ENCODE measurements around the gene ZNF280D.
"Not testable (repeated sequence)": the region's sequence is repeated elsewhere in the genome, so short reads cannot be mapped to it uniquely, and the experiment has no call there.

The ZNF280D gene

GRCh38 chr15:56718560-56718959, 14.7 kb downstream of the ZNF280D start:
- DNase-seq (ENCODE audit: low read depth): no peak

- no peak for DNase-seq (ENCODE audit: low read depth)
Measured at GRCh38 chr15:56716334-56716733, 17.0 kb downstream of the ZNF280D start.

- DNase-seq (ENCODE audit: low read depth): no peak
Measured at GRCh38 chr15:56715220-56715619, 18.1 kb downstream of the ZNF280D start.

GRCh38 chr15:56709502-56709901, 23.8 kb downstream of the ZNF280D start:
- DNase-seq (ENCODE audit: low read depth): not testable (repeated sequence)

GRCh38 chr15:56699743-56700142, 33.6 kb downstream of the ZNF280D start:
- no peak for DNase-seq (ENCODE audit: low read depth)

GRCh38 chr15:56698270-56698669, 35.0 kb downstream of the ZNF280D start:
- no peak for DNase-seq (ENCODE audit: low read depth)

GRCh38 chr15:56693761-56694160, 39.5 kb downstream of the ZNF280D start:
- no peak for DNase-seq (ENCODE audit: low read depth)

GRCh38 chr15:56690733-56691132, 42.6 kb downstream of the ZNF280D start:
- DNase-seq (ENCODE audit: low read depth): no peak

- DNase-seq (ENCODE audit: low read depth): no peak
Measured at GRCh38 chr15:56683908-56684307, 49.4 kb downstream of the ZNF280D start.

GRCh38 chr15:56681113-56681512, 52.2 kb downstream of the ZNF280D start:
- DNase-seq (ENCODE audit: low read depth): no peak

GRCh38 chr15:56679225-56679624, 54.1 kb downstream of the ZNF280D start:
- no peak for DNase-seq (ENCODE audit: low read depth)

GRCh38 chr15:56678571-56678970, 54.7 kb downstream of the ZNF280D start:
- DNase-seq (ENCODE audit: low read depth): no peak

- no peak for DNase-seq (ENCODE audit: low read depth)
Measured at GRCh38 chr15:56677271-56677670, 56.0 kb downstream of the ZNF280D start.

- DNase-seq (ENCODE audit: low read depth): no peak
Measured at GRCh38 chr15:56675930-56676329, 57.4 kb downstream of the ZNF280D start.

- no peak for DNase-seq (ENCODE audit: low read depth)
Measured at GRCh38 chr15:56674857-56675256, 58.5 kb downstream of the ZNF280D start.

- DNase-seq (ENCODE audit: low read depth): no peak
Measured at GRCh38 chr15:56672721-56673120, 60.6 kb downstream of the ZNF280D start.

GRCh38 chr15:56667517-56667916, 65.8 kb downstream of the ZNF280D start:
- DNase-seq (ENCODE audit: low read depth): no peak

- DNase-seq (ENCODE audit: low read depth): no peak
Measured at GRCh38 chr15:56660943-56661342, 72.4 kb downstream of the ZNF280D start.

GRCh38 chr15:56659197-56659596, 74.1 kb downstream of the ZNF280D start:
- no peak for DNase-seq (ENCODE audit: low read depth)

GRCh38 chr15:56654624-56655023, 78.7 kb downstream of the ZNF280D start:
- no peak for DNase-seq (ENCODE audit: low read depth)

GRCh38 chr15:56654216-56654615, 79.1 kb downstream of the ZNF280D start:
- DNase-seq (ENCODE audit: low read depth): no peak

GRCh38 chr15:56653787-56654186, 79.5 kb downstream of the ZNF280D start:
- no peak for DNase-seq (ENCODE audit: low read depth)

GRCh38 chr15:56653107-56653506, 80.2 kb downstream of the ZNF280D start:
- no peak for DNase-seq (ENCODE audit: low read depth)

- DNase-seq (ENCODE audit: low read depth): no peak
Measured at GRCh38 chr15:56648311-56648710, 85.0 kb downstream of the ZNF280D start.

- no peak for DNase-seq (ENCODE audit: low read depth)
Measured at GRCh38 chr15:56640549-56640948, 92.8 kb downstream of the ZNF280D start.

Data from ELR (cell line).